Smooth muscle cell (in vitro differentiated cells): Measurements from ENCODE around the gene CHRND. TPM values are rescaled to one million over a fixed set of nuclear protein-coding genes. Genes with fewer than 3 reads are reported as not detected.

ENCODE experiments used
- DNase-seq: peaks from one replicate; lab custom pipeline; 2025; ENCODE audit not compliant: unreplicated experiment; lab: John Stamatoyannopoulos, UW
- H2AFZ ChIP-seq: fragments of 200-600 bp; sonication (generic); 2 replicates; pipeline ENCODE4 v1.6.0; 2016; ENCODE audit warnings: antibody characterized with exemption, low read depth, mild to moderate bottlenecking
- H3F3A ChIP-seq: fragments of 200-600 bp; sonication (generic); 2 replicates; pipeline ENCODE4 v1.6.0; 2017; ENCODE audit warnings: antibody characterized with exemption, low read depth
- H3K27ac ChIP-seq: fragments of 200-600 bp; sonication (generic); 2 replicates; pipeline ENCODE4 v1.5.1; 2016; ENCODE audit warnings: low read depth, mild to moderate bottlenecking
- H3K27me3 ChIP-seq: fragments of 200-600 bp; sonication (generic); 2 replicates; pipeline ENCODE4 v1.6.1; 2016; ENCODE audit warnings: low read depth, mild to moderate bottlenecking
- H3K36me3 ChIP-seq: fragments of 200-600 bp; sonication (generic); 2 replicates; pipeline ENCODE4 v1.5.1; 2016; ENCODE audit warnings: low read depth
- H3K4me1 ChIP-seq: fragments of 200-600 bp; sonication (generic); 2 replicates; pipeline ENCODE4 v1.5.1; 2016; ENCODE audit warnings: low read depth
- H3K4me2 ChIP-seq: fragments of 200-600 bp; sonication (generic); 2 replicates; pipeline ENCODE4 v1.6.0; 2016; ENCODE audit warnings: mild to moderate bottlenecking
- H3K4me3 ChIP-seq: fragments of 200-600 bp; sonication (generic); 2 replicates; pipeline ENCODE4 v1.5.1; 2016; ENCODE audit warnings: mild to moderate bottlenecking
- H3K79me2 ChIP-seq: fragments of 200-600 bp; sonication (generic); 2 replicates; pipeline ENCODE4 v1.6.0; 2016; ENCODE audit warnings: low read depth, mild to moderate bottlenecking
- H3K9ac ChIP-seq: fragments of 200-600 bp; sonication (generic); 2 replicates; pipeline ENCODE4 v1.6.0; 2016; ENCODE audit warnings: low read depth
- H3K9me3 ChIP-seq: fragments of 200-600 bp; sonication (generic); replicated peaks from 2 replicates; pipeline ENCODE4 v1.5.1; 2016; ENCODE audit warnings: low read depth
- H4K20me1 ChIP-seq: fragments of 200-600 bp; sonication (generic); 2 replicates; pipeline ENCODE4 v1.6.0; 2016; ENCODE audit warnings: low read depth
- WGBS: methylation state at CpG from one replicate; pipeline ENCODE4 v1.1.7; 2016; ENCODE audit warnings: low lambda C conversion rate; 5-methylcytosine and 5-hydroxymethylcytosine counted together
- polyA plus RNA-seq: library from polyadenylated mRNA; unstranded; fragments of >200 nt; fragmentation: Nextera tagmentation; extraction: Ambion mirVana; gene quantifications from 2 replicates; pipeline ENCODE4 v1.2.1, GENCODE V29; 2016
- total RNA-seq: library from RNA; depleted of rRNA; stranded (reverse); fragments of >200 nt; gene quantifications from 2 replicates; pipeline ENCODE4 v1.2.3, GENCODE V29; 2014
- TF ChIP-seq, protein P1 (sequence below): fragments of 200-600 bp; sonication (generic); IDR thresholded peaks from 2 replicates; pipeline ENCODE4 v1.5.1; 2017; ENCODE audit warnings: borderline replicate concordance, mild to moderate bottlenecking, antibody characterized with exemption; ENCODE audit not compliant: insufficient read depth, poor library complexity, severe bottlenecking

The CHRND gene
- total and polyA plus RNA-seq, 2 experiments from 2014 or later: not detected

- H3K4me2 ChIP-seq: peak overlapping the region; percentile 82
- DNase-seq: no peak
- no peak overlapping the region for H3K9ac ChIP-seq
- no peaks in the 10 kb centered on the region for H3F3A ChIP-seq
- no peaks in the 10 kb centered on the region for H3K9me3 ChIP-seq
- H3K27ac ChIP-seq: no peak overlapping the region
- H3K79me2 ChIP-seq: no peaks in the 10 kb centered on the region
- no peaks in the 10 kb centered on the region for H4K20me1 ChIP-seq
- 3% methylated on average over 75 of the region's 75 CpGs for WGBS
- no peak overlapping the region for H2AFZ ChIP-seq
- no peaks in the 10 kb centered on the region for H3K36me3 ChIP-seq
- H3K27me3 ChIP-seq: peaks cover 44% of the 10 kb centered on the region
- TF ChIP-seq, protein P1, sequence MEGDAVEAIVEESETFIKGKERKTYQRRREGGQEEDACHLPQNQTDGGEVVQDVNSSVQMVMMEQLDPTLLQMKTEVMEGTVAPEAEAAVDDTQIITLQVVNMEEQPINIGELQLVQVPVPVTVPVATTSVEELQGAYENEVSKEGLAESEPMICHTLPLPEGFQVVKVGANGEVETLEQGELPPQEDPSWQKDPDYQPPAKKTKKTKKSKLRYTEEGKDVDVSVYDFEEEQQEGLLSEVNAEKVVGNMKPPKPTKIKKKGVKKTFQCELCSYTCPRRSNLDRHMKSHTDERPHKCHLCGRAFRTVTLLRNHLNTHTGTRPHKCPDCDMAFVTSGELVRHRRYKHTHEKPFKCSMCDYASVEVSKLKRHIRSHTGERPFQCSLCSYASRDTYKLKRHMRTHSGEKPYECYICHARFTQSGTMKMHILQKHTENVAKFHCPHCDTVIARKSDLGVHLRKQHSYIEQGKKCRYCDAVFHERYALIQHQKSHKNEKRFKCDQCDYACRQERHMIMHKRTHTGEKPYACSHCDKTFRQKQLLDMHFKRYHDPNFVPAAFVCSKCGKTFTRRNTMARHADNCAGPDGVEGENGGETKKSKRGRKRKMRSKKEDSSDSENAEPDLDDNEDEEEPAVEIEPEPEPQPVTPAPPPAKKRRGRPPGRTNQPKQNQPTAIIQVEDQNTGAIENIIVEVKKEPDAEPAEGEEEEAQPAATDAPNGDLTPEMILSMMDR: peak; percentile 21
- H3K4me1 ChIP-seq: peaks cover 4% of the 10 kb centered on the region
- peak overlapping the region; percentile 46 for H3K4me3 ChIP-seq
Measured at GRCh38 chr2:232523682-232524597, 2.0 kb upstream of the CHRND start.

DNA sequence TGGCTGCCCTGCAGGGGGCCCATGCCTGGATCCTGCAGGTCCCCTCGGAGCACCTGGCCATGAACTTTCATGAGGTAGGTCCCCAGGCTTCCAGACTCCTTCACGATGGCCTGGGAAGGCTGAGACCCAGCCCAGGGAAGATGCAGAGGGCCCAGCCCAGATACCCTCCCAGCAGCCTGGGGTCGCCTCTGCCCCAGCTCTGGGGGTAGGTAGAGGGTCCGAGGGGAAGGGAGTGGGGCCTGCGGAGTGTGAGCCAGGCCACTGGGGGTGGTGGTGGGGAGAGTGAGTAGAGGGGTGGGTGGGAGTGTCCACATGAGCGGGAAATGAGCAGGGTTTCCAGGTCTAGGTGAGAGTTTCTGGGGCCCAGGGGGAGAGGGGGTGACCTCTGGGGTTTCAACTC is 1.2 kb upstream of the CHRND start:
- no peak overlapping the region for H2AFZ ChIP-seq

DNA sequence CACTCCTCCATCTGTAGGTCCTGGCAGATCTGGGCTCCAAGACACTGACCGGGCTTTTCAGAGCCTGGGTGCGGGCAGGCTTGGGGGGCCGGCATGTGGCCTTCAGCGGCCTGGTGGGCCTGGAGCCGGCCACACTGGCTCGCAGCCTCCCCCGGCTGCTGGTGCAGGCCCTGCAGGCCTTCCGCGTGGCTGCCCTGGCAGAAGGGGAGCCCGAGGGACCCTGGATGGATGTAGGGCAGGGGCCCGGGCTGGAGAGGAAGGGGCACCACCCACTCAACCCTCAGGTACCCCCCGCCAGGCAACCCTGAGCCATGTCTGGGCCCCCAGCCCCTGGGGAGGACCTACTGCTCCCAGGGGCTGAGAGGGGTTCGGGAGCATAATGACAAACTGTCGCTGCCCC is 761 bp upstream of the CHRND start:
- Histone ChIP-seq H3K4me3 (no peak overlapping the region), H3K27ac (no peak overlapping the region), H3K79me2 (no peaks in the 10 kb centered on the region), H3K4me1 (peaks cover 4% of the 10 kb centered on the region), H3K27me3 (peaks cover 41% of the 10 kb centered on the region), H3K4me2 (no peak overlapping the region), H3K36me3 (no peaks in the 10 kb centered on the region), H4K20me1 (no peaks in the 10 kb centered on the region), H3F3A (no peaks in the 10 kb centered on the region), H3K9me3 (no peaks in the 10 kb centered on the region), H3K9ac (no peak overlapping the region), H2AFZ (no peak overlapping the region)
- WGBS: 90% methylated on average over 13 of the region's 14 CpGs
- no peak for DNase-seq
- TF ChIP-seq, protein P1: no peak

More for the DNA sequence above, 1.2 kb upstream of the CHRND start:
- no peak for DNase-seq
- H3K4me1 ChIP-seq: peaks cover 4% of the 10 kb centered on the region
- no peaks in the 10 kb centered on the region for H4K20me1 ChIP-seq
- peaks cover 44% of the 10 kb centered on the region for H3K27me3 ChIP-seq
- no peaks in the 10 kb centered on the region for H3K36me3 ChIP-seq
- 77% methylated on average over 6 of the region's 6 CpGs for WGBS
- H3K27ac ChIP-seq: no peak overlapping the region
- H3F3A ChIP-seq: no peaks in the 10 kb centered on the region
- TF ChIP-seq, protein P1: no peak
- no peak overlapping the region for H3K4me3 ChIP-seq
- no peaks in the 10 kb centered on the region for H3K9me3 ChIP-seq
- H3K9ac ChIP-seq: no peak overlapping the region
- H3K79me2 ChIP-seq: no peaks in the 10 kb centered on the region
- H3K4me2 ChIP-seq: no peak overlapping the region
